HG03558 (cell line): ENCODE results near the gene HSPB1.
"Not testable (repeated sequence)": the region's sequence is repeated elsewhere in the genome, so short reads cannot be mapped to it uniquely, and the experiment has no call there.

Source experiments
- ATAC-seq: cut with Tn5 transposase; IDR thresholded peaks from one replicate; pipeline ENCODE4 v1.9.1; 2021; ENCODE audit warnings: moderate number of reproducible peaks; ENCODE audit not compliant: unreplicated experiment; ENCODE audit errors: extremely low read depth

HSPB1 gene

GRCh38 chr7:76281006-76281705, 21.3 kb upstream of the HSPB1 start:
- ATAC-seq, result no peak

GRCh38 chr7:76281706-76282343, 20.6 kb upstream of the HSPB1 start:
- ATAC-seq, result no peak

- no peak for ATAC-seq
These were observed 19.9 kb upstream of the HSPB1 start for GRCh38 chr7:76282344-76283253.

- ATAC-seq, result no peak
These were observed 19.0 kb upstream of the HSPB1 start for GRCh38 chr7:76283254-76284159.

- no peak for ATAC-seq
These were observed 16.7 kb upstream of the HSPB1 start for GRCh38 chr7:76285604-76286374.

- ATAC-seq, result no peak
These were observed 15.6 kb upstream of the HSPB1 start for GRCh38 chr7:76286842-76287403.

- not testable (repeated sequence) for ATAC-seq
These were observed 11.6 kb upstream of the HSPB1 start for GRCh38 chr7:76290847-76291350.

GRCh38 chr7:76291351-76292212, 10.9 kb upstream of the HSPB1 start:
- no peak for ATAC-seq

GRCh38 chr7:76292213-76292573, 10.3 kb upstream of the HSPB1 start:
- ATAC-seq, result no peak

- not testable (repeated sequence) for ATAC-seq
These were observed 9.6 kb upstream of the HSPB1 start for GRCh38 chr7:76292911-76293310.

- ATAC-seq, result no peak
These were observed 9.0 kb upstream of the HSPB1 start for GRCh38 chr7:76293407-76293901.

- no peak for ATAC-seq
These were observed 8.0 kb upstream of the HSPB1 start for GRCh38 chr7:76294344-76295024.

- no peak for ATAC-seq
These were observed 5.4 kb upstream of the HSPB1 start for GRCh38 chr7:76296743-76297740.

GRCh38 chr7:76300166-76300731, 2.2 kb upstream of the HSPB1 start:
- no peak for ATAC-seq

- no peak for ATAC-seq
These were observed 1.5 kb upstream of the HSPB1 start for GRCh38 chr7:76301000-76301399.
